ENCODE measurements around the gene ATP8B1.

ATP8B1 gene

GRCh38 chr18:57784034-57784800, 18.9 kb downstream of the ATP8B1 start:
- H3K27ac ChIP-seq (ENCODE audit: low read depth, low read length) = no peak overlapping the region
- H3K4me1 ChIP-seq (ENCODE audit: control insufficient read depth, insufficient read depth, low read length, unreplicated experiment) = peaks cover 44% of the 10 kb centered on the region
- H2AFZ ChIP-seq (ENCODE audit: low read length, unreplicated experiment) = no peak overlapping the region
- H3K36me3 ChIP-seq (ENCODE audit: insufficient read depth, low read length) = no peaks in the 10 kb centered on the region
- H3K4me3 ChIP-seq (ENCODE audit: low read depth, low read length) = no peak overlapping the region
- H3K27me3 ChIP-seq (ENCODE audit: insufficient read depth, low read length) = no peaks in the 10 kb centered on the region
- peaks cover 47% of the 10 kb centered on the region for H3K79me2 ChIP-seq (ENCODE audit: control insufficient read depth, insufficient read depth, low read length, unreplicated experiment)

- H3K27ac ChIP-seq (ENCODE audit: low read depth, low read length) = peak overlapping the region; percentile 94; the same call in 1 of the 2 replicates
- H3K4me3 ChIP-seq (ENCODE audit: low read depth, low read length) = no peak overlapping the region
- H2AFZ ChIP-seq (ENCODE audit: low read length, unreplicated experiment) = no peak overlapping the region
- H3K27me3 ChIP-seq (ENCODE audit: insufficient read depth, low read length) = no peaks in the 10 kb centered on the region
- peaks cover 42% of the 10 kb centered on the region for H3K79me2 ChIP-seq (ENCODE audit: control insufficient read depth, insufficient read depth, low read length, unreplicated experiment)
- H3K36me3 ChIP-seq (ENCODE audit: insufficient read depth, low read length) = no peaks in the 10 kb centered on the region
- peaks cover 40% of the 10 kb centered on the region for H3K4me1 ChIP-seq (ENCODE audit: control insufficient read depth, insufficient read depth, low read length, unreplicated experiment)
Observed at GRCh38 chr18:57782049-57782448, 21.1 kb downstream of the ATP8B1 start.

- Histone ChIP-seq H3K27me3 (ENCODE audit: insufficient read depth, low read length) (no peaks in the 10 kb centered on the region), H3K4me3 (ENCODE audit: low read depth, low read length) (peak overlapping the region; percentile 66), H3K4me1 (ENCODE audit: control insufficient read depth, insufficient read depth, low read length, unreplicated experiment) (peaks cover 52% of the 10 kb centered on the region), H2AFZ (ENCODE audit: low read length, unreplicated experiment) (peak overlapping the region; percentile 74), H3K79me2 (ENCODE audit: control insufficient read depth, insufficient read depth, low read length, unreplicated experiment) (peaks cover 30% of the 10 kb centered on the region), H3K27ac (ENCODE audit: low read depth, low read length) (peak overlapping the region; percentile 94), H3K36me3 (ENCODE audit: insufficient read depth, low read length) (no peaks in the 10 kb centered on the region)
Observed at GRCh38 chr18:57780706-57781347, 22.3 kb downstream of the ATP8B1 start.

GRCh38 chr18:57780318-57780705, 22.8 kb downstream of the ATP8B1 start:
- peaks cover 57% of the 10 kb centered on the region for H3K4me1 ChIP-seq (ENCODE audit: control insufficient read depth, insufficient read depth, low read length, unreplicated experiment)
- no peaks in the 10 kb centered on the region for H3K36me3 ChIP-seq (ENCODE audit: insufficient read depth, low read length)
- H3K4me3 ChIP-seq (ENCODE audit: low read depth, low read length) = peak overlapping the region; percentile 66
- H3K27me3 ChIP-seq (ENCODE audit: insufficient read depth, low read length) = no peaks in the 10 kb centered on the region
- peak overlapping the region; percentile 94 for H3K27ac ChIP-seq (ENCODE audit: low read depth, low read length)
- H3K79me2 ChIP-seq (ENCODE audit: control insufficient read depth, insufficient read depth, low read length, unreplicated experiment) = peaks cover 27% of the 10 kb centered on the region
- peak overlapping the region; percentile 74 for H2AFZ ChIP-seq (ENCODE audit: low read length, unreplicated experiment)

- H3K36me3 ChIP-seq (ENCODE audit: insufficient read depth, low read length) = no peaks in the 10 kb centered on the region
- H2AFZ ChIP-seq (ENCODE audit: low read length, unreplicated experiment) = no peak overlapping the region
- H3K27ac ChIP-seq (ENCODE audit: low read depth, low read length) = peak overlapping the region; percentile 56
- peaks cover 56% of the 10 kb centered on the region for H3K4me1 ChIP-seq (ENCODE audit: control insufficient read depth, insufficient read depth, low read length, unreplicated experiment)
- H3K27me3 ChIP-seq (ENCODE audit: insufficient read depth, low read length) = no peaks in the 10 kb centered on the region
- no peak overlapping the region for H3K4me3 ChIP-seq (ENCODE audit: low read depth, low read length)
- H3K79me2 ChIP-seq (ENCODE audit: control insufficient read depth, insufficient read depth, low read length, unreplicated experiment) = peaks cover 27% of the 10 kb centered on the region
Observed at GRCh38 chr18:57776767-57777166, 26.3 kb downstream of the ATP8B1 start.

- Histone ChIP-seq H3K27ac (ENCODE audit: low read depth, low read length) (peak overlapping the region; percentile 56), H3K79me2 (ENCODE audit: control insufficient read depth, insufficient read depth, low read length, unreplicated experiment) (peaks cover 31% of the 10 kb centered on the region), H3K4me1 (ENCODE audit: control insufficient read depth, insufficient read depth, low read length, unreplicated experiment) (peaks cover 56% of the 10 kb centered on the region), H2AFZ (ENCODE audit: low read length, unreplicated experiment) (no peak overlapping the region), H3K27me3 (ENCODE audit: insufficient read depth, low read length) (no peaks in the 10 kb centered on the region), H3K36me3 (ENCODE audit: insufficient read depth, low read length) (no peaks in the 10 kb centered on the region), H3K4me3 (ENCODE audit: low read depth, low read length) (peak overlapping the region; percentile 42; the same call in 1 of the 2 replicates)
Observed at GRCh38 chr18:57776354-57776753, 26.8 kb downstream of the ATP8B1 start.

GRCh38 chr18:57775937-57776336, 27.2 kb downstream of the ATP8B1 start:
- H3K4me1 ChIP-seq (ENCODE audit: control insufficient read depth, insufficient read depth, low read length, unreplicated experiment) = peaks cover 56% of the 10 kb centered on the region
- H3K4me3 ChIP-seq (ENCODE audit: low read depth, low read length) = peak overlapping the region; percentile 42; the same call in 1 of the 2 replicates
- H2AFZ ChIP-seq (ENCODE audit: low read length, unreplicated experiment) = no peak overlapping the region
- H3K27me3 ChIP-seq (ENCODE audit: insufficient read depth, low read length) = no peaks in the 10 kb centered on the region
- H3K36me3 ChIP-seq (ENCODE audit: insufficient read depth, low read length) = no peaks in the 10 kb centered on the region
- peak overlapping the region; percentile 56 for H3K27ac ChIP-seq (ENCODE audit: low read depth, low read length)
- peaks cover 34% of the 10 kb centered on the region for H3K79me2 ChIP-seq (ENCODE audit: control insufficient read depth, insufficient read depth, low read length, unreplicated experiment)

- Histone ChIP-seq H3K36me3 (ENCODE audit: insufficient read depth, low read length) (no peaks in the 10 kb centered on the region), H3K27me3 (ENCODE audit: insufficient read depth, low read length) (no peaks in the 10 kb centered on the region), H2AFZ (ENCODE audit: low read length, unreplicated experiment) (no peak overlapping the region), H3K79me2 (ENCODE audit: control insufficient read depth, insufficient read depth, low read length, unreplicated experiment) (peaks cover 36% of the 10 kb centered on the region), H3K4me1 (ENCODE audit: control insufficient read depth, insufficient read depth, low read length, unreplicated experiment) (peaks cover 53% of the 10 kb centered on the region), H3K4me3 (ENCODE audit: low read depth, low read length) (no peak overlapping the region), H3K27ac (ENCODE audit: low read depth, low read length) (no peak overlapping the region)
Observed at GRCh38 chr18:57772387-57772799, 30.7 kb downstream of the ATP8B1 start.

- peaks cover 47% of the 10 kb centered on the region for H3K4me1 ChIP-seq (ENCODE audit: control insufficient read depth, insufficient read depth, low read length, unreplicated experiment)
- no peaks in the 10 kb centered on the region for H3K36me3 ChIP-seq (ENCODE audit: insufficient read depth, low read length)
- H3K79me2 ChIP-seq (ENCODE audit: control insufficient read depth, insufficient read depth, low read length, unreplicated experiment) = peaks cover 43% of the 10 kb centered on the region
- H2AFZ ChIP-seq (ENCODE audit: low read length, unreplicated experiment) = no peak overlapping the region
- H3K4me3 ChIP-seq (ENCODE audit: low read depth, low read length) = no peak overlapping the region
- H3K27me3 ChIP-seq (ENCODE audit: insufficient read depth, low read length) = no peaks in the 10 kb centered on the region
- H3K27ac ChIP-seq (ENCODE audit: low read depth, low read length) = no peak overlapping the region
Observed at GRCh38 chr18:57771626-57772025, 31.5 kb downstream of the ATP8B1 start.

GRCh38 chr18:57771193-57771592, 31.9 kb downstream of the ATP8B1 start:
- H3K27ac ChIP-seq (ENCODE audit: low read depth, low read length) = no peak overlapping the region
- H3K4me3 ChIP-seq (ENCODE audit: low read depth, low read length) = no peak overlapping the region
- H3K27me3 ChIP-seq (ENCODE audit: insufficient read depth, low read length) = no peaks in the 10 kb centered on the region
- peaks cover 43% of the 10 kb centered on the region for H3K4me1 ChIP-seq (ENCODE audit: control insufficient read depth, insufficient read depth, low read length, unreplicated experiment)
- H2AFZ ChIP-seq (ENCODE audit: low read length, unreplicated experiment) = no peak overlapping the region
- no peaks in the 10 kb centered on the region for H3K36me3 ChIP-seq (ENCODE audit: insufficient read depth, low read length)
- H3K79me2 ChIP-seq (ENCODE audit: control insufficient read depth, insufficient read depth, low read length, unreplicated experiment) = peaks cover 47% of the 10 kb centered on the region

Data from ACC112 (cell line).